Upper lobe of left lung (tissue), 4 donors: ENCODE measurements around the gene SENP6.

ENCODE experiments used
- EP300 ChIP-seq, 4 donors: sonication (generic); formaldehyde crosslinking; IDR thresholded peaks; one replicate each; pipeline ENCODE4 v1.5.1; 2017; ENCODE audit warnings: antibody characterized with exemption in 4 of 4, control low read depth in 2 of 4
- POLR2A ChIP-seq, 4 donors: fragments of 450-650 bp; IDR thresholded peaks; one replicate each; pipeline ENCODE4 v1.5.1; 2016 to 2017; ENCODE audit warnings: antibody characterized with exemption in 4 of 4, mild to moderate bottlenecking in 2 of 4
- POLR2AphosphoS5 ChIP-seq, 2 donors: sonication (generic); formaldehyde crosslinking; IDR thresholded peaks; one replicate each; pipeline ENCODE4 v1.5.1; 2017; ENCODE audit warnings: antibody characterized with exemption in 2 of 2
- TF ChIP-seq, protein P1 (sequence below), 6 experiments: fragments of 450-650 bp in 4 of 6; fragments of 200-600 bp in 2 of 6; sonication (generic) in 2 of 6; IDR thresholded peaks; one replicate each; pipeline ENCODE4 v1.5.1; 2016 to 2019; ENCODE audit warnings: antibody characterized with exemption in 6 of 6

DNA sequence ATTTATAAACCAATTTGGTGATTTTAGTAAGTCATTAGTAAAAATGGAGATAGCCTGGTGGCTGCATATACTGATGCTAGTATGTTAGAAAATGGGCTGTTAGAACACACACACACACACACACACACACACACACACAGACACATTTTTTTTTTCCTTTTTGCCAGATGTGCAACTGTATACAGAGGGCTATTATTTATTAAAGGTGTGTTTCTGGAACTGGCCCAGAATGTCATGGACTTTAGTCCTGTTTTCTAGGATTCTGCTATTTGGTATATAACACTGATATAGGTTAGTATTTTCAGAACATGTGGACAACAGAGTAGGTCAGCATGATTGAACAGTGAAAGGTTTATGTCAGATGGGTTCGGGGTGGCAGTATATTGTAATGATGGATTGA lies 159.8 kb downstream of the SENP6 start:
- TF ChIP-seq, protein P1, sequence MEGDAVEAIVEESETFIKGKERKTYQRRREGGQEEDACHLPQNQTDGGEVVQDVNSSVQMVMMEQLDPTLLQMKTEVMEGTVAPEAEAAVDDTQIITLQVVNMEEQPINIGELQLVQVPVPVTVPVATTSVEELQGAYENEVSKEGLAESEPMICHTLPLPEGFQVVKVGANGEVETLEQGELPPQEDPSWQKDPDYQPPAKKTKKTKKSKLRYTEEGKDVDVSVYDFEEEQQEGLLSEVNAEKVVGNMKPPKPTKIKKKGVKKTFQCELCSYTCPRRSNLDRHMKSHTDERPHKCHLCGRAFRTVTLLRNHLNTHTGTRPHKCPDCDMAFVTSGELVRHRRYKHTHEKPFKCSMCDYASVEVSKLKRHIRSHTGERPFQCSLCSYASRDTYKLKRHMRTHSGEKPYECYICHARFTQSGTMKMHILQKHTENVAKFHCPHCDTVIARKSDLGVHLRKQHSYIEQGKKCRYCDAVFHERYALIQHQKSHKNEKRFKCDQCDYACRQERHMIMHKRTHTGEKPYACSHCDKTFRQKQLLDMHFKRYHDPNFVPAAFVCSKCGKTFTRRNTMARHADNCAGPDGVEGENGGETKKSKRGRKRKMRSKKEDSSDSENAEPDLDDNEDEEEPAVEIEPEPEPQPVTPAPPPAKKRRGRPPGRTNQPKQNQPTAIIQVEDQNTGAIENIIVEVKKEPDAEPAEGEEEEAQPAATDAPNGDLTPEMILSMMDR (IDR thresholded peaks at IDR 0.05), result no peak
- no peak for TF ChIP-seq POLR2A (IDR thresholded peaks at IDR 0.05)
- no peak for TF ChIP-seq POLR2AphosphoS5 (IDR thresholded peaks at IDR 0.05)
- TF ChIP-seq EP300 (IDR thresholded peaks at IDR 0.05), result no peak
